H9 (cell line): ENCODE measurements around the gene PODNL1. TPM values are rescaled to one million over a fixed set of nuclear protein-coding genes. Genes with fewer than 3 reads are reported as not detected.

Experiments used
- DNase-seq: peaks from one replicate; pipeline ENCODE4 v3.0.0-alpha.2; 2017
- H2AFZ ChIP-seq: one replicate; pipeline ENCODE4 v1.6.1; 2013; ENCODE audit warnings: mild to moderate bottlenecking, low read length, control low read depth, moderate library complexity
- H2AK5ac ChIP-seq: 2 replicates; pipeline ENCODE4 v1.6.1; 2013; ENCODE audit warnings: low read length, control low read depth, mixed read lengths; ENCODE audit not compliant: insufficient read length
- H2BK120ac ChIP-seq: one replicate; pipeline ENCODE4 v1.6.1; 2013; ENCODE audit warnings: low read depth, mild to moderate bottlenecking, low read length, control low read depth, inconsistent platforms; ENCODE audit not compliant: poor library complexity, severe bottlenecking
- H2BK12ac ChIP-seq: 2 replicates; pipeline ENCODE4 v1.6.1; 2013; ENCODE audit warnings: low read length, control low read depth, mixed read lengths, low read depth; ENCODE audit not compliant: insufficient read length
- H2BK15ac ChIP-seq: 2 replicates; pipeline ENCODE4 v1.6.1; 2013; ENCODE audit warnings: low read depth, low read length, control low read depth
- H2BK20ac ChIP-seq: one replicate; pipeline ENCODE4 v1.6.1; 2013; ENCODE audit warnings: low read depth, mild to moderate bottlenecking, low read length, control low read depth, inconsistent platforms; ENCODE audit not compliant: poor library complexity, severe bottlenecking
- H2BK5ac ChIP-seq: 2 replicates; pipeline ENCODE4 v1.6.1; 2013; ENCODE audit warnings: low read length, control low read depth, mixed read lengths; ENCODE audit not compliant: insufficient read length
- H3K14ac ChIP-seq: 2 replicates; pipeline ENCODE4 v1.6.1; 2013; ENCODE audit warnings: low read length, control low read depth; ENCODE audit not compliant: insufficient read depth
- H3K18ac ChIP-seq: 2 replicates; pipeline ENCODE4 v1.6.1; 2013; ENCODE audit warnings: low read depth, mild to moderate bottlenecking, mixed read lengths, low read length, control low read depth; ENCODE audit not compliant: insufficient read length
- H3K23ac ChIP-seq: 2 replicates; pipeline ENCODE4 v1.6.1; 2013; ENCODE audit warnings: low read length, control low read depth, mixed read lengths, low read depth; ENCODE audit not compliant: insufficient read length
- H3K23me2 ChIP-seq: 2 replicates; pipeline ENCODE4 v1.6.1; 2013; ENCODE audit warnings: low read depth, mild to moderate bottlenecking, mixed read lengths, low read length, control low read depth; ENCODE audit not compliant: insufficient read length, poor library complexity, severe bottlenecking
- H3K27ac ChIP-seq: 2 replicates; pipeline ENCODE4 v1.5.1; 2013; ENCODE audit warnings: low read length, control low read depth, mixed read lengths, low read depth; ENCODE audit not compliant: insufficient read length
- H3K27me3 ChIP-seq: 2 replicates; pipeline ENCODE4 v1.6.1; 2013; ENCODE audit warnings: low read length, control low read depth, inconsistent platforms; ENCODE audit not compliant: insufficient read depth
- H3K4ac ChIP-seq: 2 replicates; pipeline ENCODE4 v1.6.1; 2013; ENCODE audit warnings: low read depth, mild to moderate bottlenecking, control low read depth, inconsistent platforms, low read length, moderate library complexity
- H3K4me1 ChIP-seq: 2 replicates; pipeline ENCODE4 v1.6.1; 2013; ENCODE audit warnings: low read length, control low read depth, inconsistent platforms; ENCODE audit not compliant: insufficient read depth
- H3K4me2 ChIP-seq: 2 replicates; pipeline ENCODE4 v1.6.1; 2013; ENCODE audit warnings: low read length, control low read depth, mixed read lengths; ENCODE audit not compliant: insufficient read length, insufficient read depth
- H3K56ac ChIP-seq: 2 replicates; pipeline ENCODE4 v1.6.1; 2013; ENCODE audit warnings: low read depth, mild to moderate bottlenecking, mixed read lengths, low read length, control low read depth; ENCODE audit not compliant: insufficient read length
- H3K79me1 ChIP-seq: 2 replicates; pipeline ENCODE4 v1.6.1; 2013; ENCODE audit warnings: low read depth, mild to moderate bottlenecking, moderate library complexity, low read length, control low read depth, inconsistent platforms; ENCODE audit not compliant: insufficient read depth, poor library complexity, severe bottlenecking
- H3K79me2 ChIP-seq: 2 replicates; pipeline ENCODE4 v1.6.1; 2013; ENCODE audit warnings: low read length, control low read depth, inconsistent platforms; ENCODE audit not compliant: insufficient read depth
- H3K9ac ChIP-seq: 2 replicates; pipeline ENCODE4 v1.6.1; 2013; ENCODE audit warnings: low read length, control low read depth, mixed read lengths; ENCODE audit not compliant: insufficient read length; ENCODE audit errors: extremely low read depth
- H3K9me3 ChIP-seq: one replicate; pipeline ENCODE4 v1.6.1; 2013; ENCODE audit warnings: low read depth, low read length, inconsistent platforms; ENCODE audit not compliant: control insufficient read depth
- H3T11ph ChIP-seq: one replicate; pipeline ENCODE4 v1.6.1; 2013; ENCODE audit warnings: mild to moderate bottlenecking, low read length, control low read depth, inconsistent platforms
- H4K20me1 ChIP-seq: one replicate; pipeline ENCODE4 v1.6.1; 2013; ENCODE audit not compliant: control insufficient read depth, insufficient read length, insufficient read depth
- H4K5ac ChIP-seq: 2 replicates; pipeline ENCODE4 v1.6.1; 2013; ENCODE audit warnings: low read depth, mild to moderate bottlenecking, mixed read lengths, low read length, control low read depth; ENCODE audit not compliant: insufficient read length
- H4K8ac ChIP-seq: replicated peaks from 2 replicates; pipeline ENCODE4 v1.6.1; 2013; ENCODE audit warnings: low read length, control low read depth, mixed read lengths, low read depth; ENCODE audit not compliant: insufficient read length
- H4K91ac ChIP-seq: 2 replicates; pipeline ENCODE4 v1.6.1; 2013; ENCODE audit warnings: low read depth, mild to moderate bottlenecking, moderate library complexity, mixed read lengths, low read length, control low read depth; ENCODE audit not compliant: insufficient read length
- H3K27ac Mint-ChIP-seq, 3 experiments: 2 replicates in 2 of 3; 3 replicates in 1 of 3; pipeline ENCODE4 v1.8.0; 2020 to 2021; ENCODE audit warnings: mixed read lengths in 3 of 3, mild to moderate bottlenecking in 1 of 3, moderate library complexity in 1 of 3
- H3K27me3 Mint-ChIP-seq: 2 replicates; pipeline ENCODE4 v1.8.0; 2021; ENCODE audit warnings: low read depth, mild to moderate bottlenecking, moderate library complexity, mixed read lengths
- H3K36me3 Mint-ChIP-seq, 3 experiments: 2 replicates in 2 of 3; 3 replicates in 1 of 3; pipeline ENCODE4 v1.8.0; 2020 to 2021; ENCODE audit warnings: low read depth in 3 of 3, mixed read lengths in 3 of 3; ENCODE audit not compliant: insufficient read depth in 1 of 3
- H3K4me1 Mint-ChIP-seq, 2 experiments: 2 replicates each; pipeline ENCODE4 v1.8.0; 2020; ENCODE audit warnings: mixed read lengths in 2 of 2
- H3K4me3 Mint-ChIP-seq, 2 experiments: 2 replicates in 1 of 2; 3 replicates in 1 of 2; pipeline ENCODE4 v1.8.0; 2020 to 2021; ENCODE audit warnings: mild to moderate bottlenecking in 2 of 2, mixed read lengths in 2 of 2, moderate library complexity in 1 of 2
- H3K9me3 Mint-ChIP-seq, 2 experiments: 2 replicates in 1 of 2; 3 replicates in 1 of 2; pipeline ENCODE4 v1.8.0; 2020; ENCODE audit warnings: mild to moderate bottlenecking in 2 of 2, mixed read lengths in 2 of 2, moderate library complexity in 1 of 2
- WGBS: extraction: QIAGEN DNeasy Blood & Tissue Kit; methylation state at CpG from one replicate; pipeline ENCODE4 v1.1.7; 2013; ENCODE audit warnings: missing lambda C conversion rate, low lambda C conversion rate, mixed read lengths; ENCODE audit not compliant: insufficient read length; ENCODE audit errors: extremely low coverage; 5-methylcytosine and 5-hydroxymethylcytosine counted together
- total RNA-seq: library from RNA; stranded (reverse); gene quantifications from 2 replicates; pipeline ENCODE4 v1.2.1, GENCODE V29; 2021
- TF ChIP-seq, protein P1 (sequence below): fragments of 200-600 bp; sonication (generic); conservative IDR thresholded peaks from 3 replicates; pipeline ENCODE4 v1.8.0; 2021; ENCODE audit warnings: antibody characterized with exemption, mild to moderate bottlenecking

PODNL1 gene
- total RNA-seq, 1 experiment from 2014 or later: 0.68 TPM

- no peak within 1 kb of the TSS for H2AK5ac ChIP-seq
- H4K8ac ChIP-seq: no peak within 1 kb of the TSS
- H3K79me1 ChIP-seq: peaks cover 8% of the 10 kb centered on the region
- Mint-ChIP-seq H3K4me1 (peaks cover 9 to 12% of the 10 kb centered on the region in 2 experiments), H3K4me3 (peak within 1 kb of the TSS; percentile 86 to 92), H3K9me3 (no peaks in the 10 kb centered on the region), H3K27me3 (peaks cover 2% of the 10 kb centered on the region; the same call in 1 of the 2 replicates), H3K36me3 (peaks cover 11 to 28% (median 25%) of the 10 kb centered on the region in 3 experiments; a peak in 5 of 7 replicates), H3K27ac (peak within 1 kb of the TSS; percentile 88 to 98 (median 95); a peak in 6 of 7 replicates)
- no peak within 1 kb of the TSS for H2AFZ ChIP-seq
- H4K20me1 ChIP-seq: no peaks in the 10 kb centered on the region
- H3K79me2 ChIP-seq: peaks cover 6% of the 10 kb centered on the region; the same call in 1 of the 2 replicates
- peak within 1 kb of the TSS; percentile 91 for H2BK5ac ChIP-seq
- H3K4me1 ChIP-seq: no peaks in the 10 kb centered on the region
- peak within 1 kb of the TSS; percentile 100 for H3K14ac ChIP-seq
- no peaks in the 10 kb centered on the region for H3K9me3 ChIP-seq
- H3K27ac ChIP-seq: no peak within 1 kb of the TSS
- TF ChIP-seq, protein P1, sequence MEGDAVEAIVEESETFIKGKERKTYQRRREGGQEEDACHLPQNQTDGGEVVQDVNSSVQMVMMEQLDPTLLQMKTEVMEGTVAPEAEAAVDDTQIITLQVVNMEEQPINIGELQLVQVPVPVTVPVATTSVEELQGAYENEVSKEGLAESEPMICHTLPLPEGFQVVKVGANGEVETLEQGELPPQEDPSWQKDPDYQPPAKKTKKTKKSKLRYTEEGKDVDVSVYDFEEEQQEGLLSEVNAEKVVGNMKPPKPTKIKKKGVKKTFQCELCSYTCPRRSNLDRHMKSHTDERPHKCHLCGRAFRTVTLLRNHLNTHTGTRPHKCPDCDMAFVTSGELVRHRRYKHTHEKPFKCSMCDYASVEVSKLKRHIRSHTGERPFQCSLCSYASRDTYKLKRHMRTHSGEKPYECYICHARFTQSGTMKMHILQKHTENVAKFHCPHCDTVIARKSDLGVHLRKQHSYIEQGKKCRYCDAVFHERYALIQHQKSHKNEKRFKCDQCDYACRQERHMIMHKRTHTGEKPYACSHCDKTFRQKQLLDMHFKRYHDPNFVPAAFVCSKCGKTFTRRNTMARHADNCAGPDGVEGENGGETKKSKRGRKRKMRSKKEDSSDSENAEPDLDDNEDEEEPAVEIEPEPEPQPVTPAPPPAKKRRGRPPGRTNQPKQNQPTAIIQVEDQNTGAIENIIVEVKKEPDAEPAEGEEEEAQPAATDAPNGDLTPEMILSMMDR: no peak
- no peak within 1 kb of the TSS for H2BK15ac ChIP-seq
- peak within 1 kb of the TSS; percentile 98 for H2BK120ac ChIP-seq
- H2BK12ac ChIP-seq: no peak within 1 kb of the TSS
- no peak within 1 kb of the TSS for H4K5ac ChIP-seq
- H3K18ac ChIP-seq: peak within 1 kb of the TSS; percentile 100
- H3K9ac ChIP-seq: peak within 1 kb of the TSS; percentile 89
- no CpG with 5 or more reads among the region's 65 CpGs for WGBS
- peak within 1 kb of the TSS; percentile 91 for H3K4me2 ChIP-seq
- no peak within 1 kb of the TSS for H2BK20ac ChIP-seq
- H3K27me3 ChIP-seq: no peaks in the 10 kb centered on the region
- H3K23ac ChIP-seq: no peak within 1 kb of the TSS
- H3K23me2 ChIP-seq: peaks cover 11% of the 10 kb centered on the region
- peak; percentile 100 for DNase-seq
- H3K56ac ChIP-seq: no peak within 1 kb of the TSS
- no peak within 1 kb of the TSS for H4K91ac ChIP-seq
- no peak within 1 kb of the TSS for H3T11ph ChIP-seq
- H3K4ac ChIP-seq: no peak within 1 kb of the TSS; the same call in 1 of the 2 replicates
Measured at GRCh38 chr19:13952154-13952930, 14.1 kb upstream of the PODNL1 start, which contains the start of gene DCAF15. TSS of gene DCAF15 (plus strand) at chr19:13952509. CDS start at chr19:13952513, 4 bp downstream.
